Measurements from ENCODE around the gene BDH2. TPM values are rescaled to one million over a fixed set of nuclear protein-coding genes. Genes with fewer than 3 reads are reported as not detected.

BDH2 gene
- total RNA-seq, 1 experiment from 2014 or later = 10.1 TPM

- H3K4me1 ChIP-seq (replicated peaks; ENCODE audit: insufficient read depth) = no peaks in the 10 kb centered on the region
- H3K79me2 ChIP-seq (ENCODE audit: low read depth) = no peaks in the 10 kb centered on the region
- DNase-seq = no peak
- ChIA-PET CTCF (interaction anchor here (0.6 kb wide), 1 partner anchor 633 kb away, joined by 5 read pairs; no protein-coding TSS in a partner anchor), POLR2A (ENCODE audit: unreplicated experiment) (no interaction called here)
- H3K4me2 ChIP-seq = no peak overlapping the region
- no peaks in the 10 kb centered on the region for H3F3A ChIP-seq (ENCODE audit: insufficient read depth, low read depth)
- BruUV-seq (replicated peaks) = no TSS peak
- intact Hi-C loops (cut with micrococcal nuclease; ENCODE audit: unreplicated experiment) = no loop called here
- H3K36me3 ChIP-seq (ENCODE audit: low read depth) = no peaks in the 10 kb centered on the region
- TF ChIP-seq EZH2 (IDR thresholded peaks at IDR 0.05; ENCODE audit: low read depth) (no peak), CTCF (conservative IDR thresholded peaks at IDR 0.05) (no peak)
- no peaks in the 10 kb centered on the region for H3K27me3 ChIP-seq (ENCODE audit: insufficient read depth, low read depth)
- no peak overlapping the region for H3K4me3 ChIP-seq
- H3K27ac ChIP-seq = no peak overlapping the region
- no peak overlapping the region for H2AFZ ChIP-seq
- no peaks in the 10 kb centered on the region for H3K9me3 ChIP-seq (ENCODE audit: insufficient read depth, low read depth)
- no peaks in the 10 kb centered on the region for H4K20me1 ChIP-seq (ENCODE audit: insufficient read depth)
- H3K9me2 ChIP-seq (ENCODE audit: insufficient read depth) = no peaks in the 10 kb centered on the region
These were observed 39.0 kb downstream of the BDH2 start for GRCh38 chr4:103060453-103061148.

- DNase-seq = no peak
- Histone ChIP-seq H3K36me3 (ENCODE audit: low read depth) (no peaks in the 10 kb centered on the region), H3K9me2 (ENCODE audit: insufficient read depth) (no peaks in the 10 kb centered on the region), H3F3A (ENCODE audit: insufficient read depth, low read depth) (no peaks in the 10 kb centered on the region), H3K27me3 (ENCODE audit: insufficient read depth, low read depth) (no peaks in the 10 kb centered on the region), H3K4me2 (no peak overlapping the region), H3K9me3 (ENCODE audit: insufficient read depth, low read depth) (no peaks in the 10 kb centered on the region), H3K4me3 (no peak overlapping the region), H2AFZ (no peak overlapping the region), H3K79me2 (ENCODE audit: low read depth) (no peaks in the 10 kb centered on the region), H4K20me1 (ENCODE audit: insufficient read depth) (no peaks in the 10 kb centered on the region), H3K27ac (no peak overlapping the region), H3K4me1 (replicated peaks; ENCODE audit: insufficient read depth) (no peaks in the 10 kb centered on the region)
- ChIA-PET POLR2A (ENCODE audit: unreplicated experiment) (no interaction called here), CTCF (no interaction called here)
- TF ChIP-seq EZH2 (IDR thresholded peaks at IDR 0.05; ENCODE audit: low read depth) (no peak), CTCF (conservative IDR thresholded peaks at IDR 0.05) (no peak)
- intact Hi-C loops (cut with micrococcal nuclease; ENCODE audit: unreplicated experiment) = no loop called here
- no TSS peak for BruUV-seq (replicated peaks)
These were observed 45.6 kb downstream of the BDH2 start for GRCh38 chr4:103054030-103054429.

- no peak for TF ChIP-seq CTCF (conservative IDR thresholded peaks at IDR 0.05)
- no peak for TF ChIP-seq EZH2 (IDR thresholded peaks at IDR 0.05; ENCODE audit: low read depth)
- H4K20me1 ChIP-seq (ENCODE audit: insufficient read depth) = no peaks in the 10 kb centered on the region
- no peaks in the 10 kb centered on the region for H3K27me3 ChIP-seq (ENCODE audit: insufficient read depth, low read depth)
- no peaks in the 10 kb centered on the region for H3K9me3 ChIP-seq (ENCODE audit: insufficient read depth, low read depth)
- no peak for DNase-seq
- no peaks in the 10 kb centered on the region for H3K79me2 ChIP-seq (ENCODE audit: low read depth)
- H3K4me1 ChIP-seq (replicated peaks; ENCODE audit: insufficient read depth) = no peaks in the 10 kb centered on the region
- H3K4me2 ChIP-seq = no peak overlapping the region
- no peak overlapping the region for H3K27ac ChIP-seq
- no peaks in the 10 kb centered on the region for H3K9me2 ChIP-seq (ENCODE audit: insufficient read depth)
- no peaks in the 10 kb centered on the region for H3K36me3 ChIP-seq (ENCODE audit: low read depth)
- no peak overlapping the region for H3K4me3 ChIP-seq
- H3F3A ChIP-seq (ENCODE audit: insufficient read depth, low read depth) = no peaks in the 10 kb centered on the region
- no peak overlapping the region for H2AFZ ChIP-seq
- BruUV-seq (replicated peaks) = no TSS peak
- POLR2A ChIA-PET (ENCODE audit: unreplicated experiment) = no interaction called here
- intact Hi-C loops (cut with micrococcal nuclease; ENCODE audit: unreplicated experiment) = no loop called here
- CTCF ChIA-PET = no interaction called here
These were observed 46.9 kb downstream of the BDH2 start for GRCh38 chr4:103052779-103053178.
